ENCODE results near the gene ROBO2.

GRCh38 chr3:77244981-77245380, 205.1 kb downstream of the ROBO2 start:
- TF ChIP-seq POLR2A (IDR thresholded peaks at IDR 0.05) = no peak
- TF ChIP-seq CTCF (IDR thresholded peaks at IDR 0.05) = no peak

Data from vagina (tissue), 2 donors.